Loucy (cell line): ENCODE measurements around the gene BMP8B.

Source experiments
- H2AFZ ChIP-seq: fragments of 200-600 bp; sonication (generic); 2 replicates; pipeline ENCODE4 v1.6.0; 2016; ENCODE audit warnings: antibody characterized with exemption, mild to moderate bottlenecking, low read length, moderate library complexity
- H3F3A ChIP-seq: fragments of 200-600 bp; 2 replicates; pipeline ENCODE4 v1.6.0; 2016; ENCODE audit warnings: antibody characterized with exemption, low read depth, mild to moderate bottlenecking
- H3K27me3 ChIP-seq: fragments of 200-600 bp; sonication (generic); 2 replicates; pipeline ENCODE4 v1.6.1; 2014; ENCODE audit warnings: low read length, mild to moderate bottlenecking; ENCODE audit not compliant: insufficient read depth, poor library complexity, severe bottlenecking
- H3K36me3 ChIP-seq: fragments of 200-600 bp; sonication (generic); 2 replicates; pipeline ENCODE4 v1.6.1; 2016; ENCODE audit warnings: low read length; ENCODE audit not compliant: insufficient read depth
- H3K4me1 ChIP-seq: fragments of 200-600 bp; sonication (generic); 2 replicates; pipeline ENCODE4 v1.5.1; 2014; ENCODE audit warnings: low read length, mild to moderate bottlenecking; ENCODE audit not compliant: insufficient read depth, poor library complexity, severe bottlenecking
- H3K4me2 ChIP-seq: fragments of 200-600 bp; sonication (generic); 2 replicates; pipeline ENCODE4 v1.6.0; 2014; ENCODE audit warnings: antibody characterized with exemption, low read length, low read depth, mild to moderate bottlenecking; ENCODE audit not compliant: poor library complexity, severe bottlenecking
- H3K4me3 ChIP-seq: fragments of 200-600 bp; sonication (generic); 2 replicates; pipeline ENCODE4 v1.5.1; 2014; ENCODE audit warnings: low read length, mild to moderate bottlenecking, mixed read lengths; ENCODE audit not compliant: poor library complexity, severe bottlenecking
- H3K79me2 ChIP-seq: fragments of 200-600 bp; sonication (generic); 2 replicates; pipeline ENCODE4 v1.6.1; 2014; ENCODE audit warnings: low read length; ENCODE audit not compliant: insufficient read depth
- H3K9ac ChIP-seq: fragments of 200-600 bp; sonication (generic); 2 replicates; pipeline ENCODE4 v1.6.0; 2014; ENCODE audit warnings: mild to moderate bottlenecking, low read depth, low read length, moderate library complexity; ENCODE audit not compliant: poor library complexity, severe bottlenecking
- H3K9me2 ChIP-seq: fragments of 200-600 bp; sonication (generic); replicated peaks from 2 replicates; pipeline ENCODE4 v1.6.1; 2016; ENCODE audit warnings: low read depth, low read length, mixed read lengths
- H3K9me3 ChIP-seq: fragments of 200-600 bp; sonication (generic); 2 replicates; pipeline ENCODE4 v1.6.1; 2014; ENCODE audit warnings: mild to moderate bottlenecking, antibody characterized with exemption, low read length, low read depth; ENCODE audit not compliant: insufficient read depth
- H4K20me1 ChIP-seq: fragments of 200-600 bp; sonication (generic); 2 replicates; pipeline ENCODE4 v1.6.0; 2014; ENCODE audit warnings: antibody characterized with exemption, low read length, mild to moderate bottlenecking; ENCODE audit not compliant: insufficient read depth, poor library complexity, severe bottlenecking
- EZH2phosphoT487 ChIP-seq: fragments of 200-600 bp; IDR thresholded peaks from 2 replicates; pipeline ENCODE4 v1.6.1; 2018; ENCODE audit warnings: antibody characterized with exemption, mild to moderate bottlenecking, moderate library complexity, borderline replicate concordance
- TF ChIP-seq, protein P1 (sequence below): fragments of 200-600 bp; sonication (generic); conservative IDR thresholded peaks from 2 replicates; pipeline ENCODE4 v1.5.1; 2014; ENCODE audit warnings: mild to moderate bottlenecking, antibody characterized with exemption, low read length

The BMP8B gene

GRCh38 chr1:39782103-39782502 is 6.6 kb downstream of the BMP8B start:
- no peaks in the 10 kb centered on the region for H3K4me1 ChIP-seq
- H3K9me3 ChIP-seq, result no peaks in the 10 kb centered on the region
- no peaks in the 10 kb centered on the region for H3K27me3 ChIP-seq
- H3K4me3 ChIP-seq, result no peak overlapping the region
- no peaks in the 10 kb centered on the region for H3K9me2 ChIP-seq
- no peaks in the 10 kb centered on the region for H4K20me1 ChIP-seq
- H2AFZ ChIP-seq, result no peak overlapping the region
- TF ChIP-seq, protein P1, sequence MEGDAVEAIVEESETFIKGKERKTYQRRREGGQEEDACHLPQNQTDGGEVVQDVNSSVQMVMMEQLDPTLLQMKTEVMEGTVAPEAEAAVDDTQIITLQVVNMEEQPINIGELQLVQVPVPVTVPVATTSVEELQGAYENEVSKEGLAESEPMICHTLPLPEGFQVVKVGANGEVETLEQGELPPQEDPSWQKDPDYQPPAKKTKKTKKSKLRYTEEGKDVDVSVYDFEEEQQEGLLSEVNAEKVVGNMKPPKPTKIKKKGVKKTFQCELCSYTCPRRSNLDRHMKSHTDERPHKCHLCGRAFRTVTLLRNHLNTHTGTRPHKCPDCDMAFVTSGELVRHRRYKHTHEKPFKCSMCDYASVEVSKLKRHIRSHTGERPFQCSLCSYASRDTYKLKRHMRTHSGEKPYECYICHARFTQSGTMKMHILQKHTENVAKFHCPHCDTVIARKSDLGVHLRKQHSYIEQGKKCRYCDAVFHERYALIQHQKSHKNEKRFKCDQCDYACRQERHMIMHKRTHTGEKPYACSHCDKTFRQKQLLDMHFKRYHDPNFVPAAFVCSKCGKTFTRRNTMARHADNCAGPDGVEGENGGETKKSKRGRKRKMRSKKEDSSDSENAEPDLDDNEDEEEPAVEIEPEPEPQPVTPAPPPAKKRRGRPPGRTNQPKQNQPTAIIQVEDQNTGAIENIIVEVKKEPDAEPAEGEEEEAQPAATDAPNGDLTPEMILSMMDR, result no peak
- no peak for TF ChIP-seq EZH2phosphoT487
- H3K79me2 ChIP-seq, result no peaks in the 10 kb centered on the region
- H3K9ac ChIP-seq, result no peak overlapping the region
- no peaks in the 10 kb centered on the region for H3F3A ChIP-seq
- H3K36me3 ChIP-seq, result no peaks in the 10 kb centered on the region
- no peak overlapping the region for H3K4me2 ChIP-seq

- Histone ChIP-seq H3K4me3 (no peak overlapping the region), H4K20me1 (no peaks in the 10 kb centered on the region), H3K4me1 (peaks cover 5% of the 10 kb centered on the region), H3K36me3 (no peaks in the 10 kb centered on the region), H3K79me2 (no peaks in the 10 kb centered on the region), H3F3A (no peaks in the 10 kb centered on the region), H2AFZ (no peak overlapping the region), H3K9me2 (no peaks in the 10 kb centered on the region), H3K4me2 (no peak overlapping the region), H3K9ac (no peak overlapping the region), H3K27me3 (no peaks in the 10 kb centered on the region), H3K9me3 (no peaks in the 10 kb centered on the region)
- TF ChIP-seq, protein P1, result no peak
- no peak for TF ChIP-seq EZH2phosphoT487
Observed at GRCh38 chr1:39781349-39781715, 7.3 kb downstream of the BMP8B start.

GRCh38 chr1:39779821-39780220 is 8.8 kb downstream of the BMP8B start:
- H3K9me3 ChIP-seq, result no peaks in the 10 kb centered on the region
- no peak for TF ChIP-seq EZH2phosphoT487
- TF ChIP-seq, protein P1, result no peak
- no peaks in the 10 kb centered on the region for H4K20me1 ChIP-seq
- no peaks in the 10 kb centered on the region for H3K36me3 ChIP-seq
- H3K9me2 ChIP-seq, result no peaks in the 10 kb centered on the region
- H3K4me1 ChIP-seq, result peaks cover 6% of the 10 kb centered on the region
- H3K27me3 ChIP-seq, result no peaks in the 10 kb centered on the region
- no peaks in the 10 kb centered on the region for H3K79me2 ChIP-seq
- H3K4me2 ChIP-seq, result no peak overlapping the region
- H3K4me3 ChIP-seq, result no peak overlapping the region
- no peaks in the 10 kb centered on the region for H3F3A ChIP-seq
- no peak overlapping the region for H3K9ac ChIP-seq
- no peak overlapping the region for H2AFZ ChIP-seq
